Measurements from ENCODE around the gene NDNF. TPM values are rescaled to one million over a fixed set of nuclear protein-coding genes. Genes with fewer than 3 reads are reported as not detected.

The NDNF gene
- total and polyA plus RNA-seq, 9 of the 15 experiments (the other 6 are each of a cell fraction or from before 2014, with no cell fraction given) = not detected

DNA sequence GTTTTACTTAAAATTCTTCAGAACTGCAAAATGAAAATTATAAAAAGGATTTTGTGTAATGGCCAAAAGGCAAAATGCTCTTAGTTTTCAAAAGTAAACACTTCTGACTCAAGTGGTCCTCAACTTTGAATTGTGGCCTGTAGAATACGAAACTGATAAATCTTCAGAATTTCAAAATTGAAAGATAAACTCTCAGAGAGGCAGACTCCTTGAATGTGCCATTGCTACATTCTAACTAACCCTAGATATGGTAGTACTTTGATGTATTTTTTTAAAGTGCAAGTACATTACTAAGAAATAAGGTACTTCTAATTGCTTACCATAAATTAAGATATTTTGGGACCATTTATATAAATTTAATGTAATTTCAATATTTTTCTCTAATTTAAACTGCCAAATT, 47.4 kb upstream of the NDNF start:
- Histone ChIP-seq H3K27ac (ENCODE audit: extremely low read depth, low read depth, low read length) (no peak overlapping the region), H3K36me3 (ENCODE audit: control insufficient read depth, insufficient read depth, low read length) (no peaks in the 10 kb centered on the region), H3K27me3 (ENCODE audit: control insufficient read depth in 2 of 2, insufficient read depth in 2 of 2, low read length in 2 of 2) (no peaks in the 10 kb centered on the region), H3K9me3 (replicated peaks; ENCODE audit: control insufficient read depth, insufficient read depth, low read depth, low read length) (no peaks in the 10 kb centered on the region; the same call in 1 of the 2 replicates), H3K4me1 (replicated peaks in 1 of 2; ENCODE audit: control insufficient read depth in 2 of 2, insufficient read depth in 2 of 2, low read length in 2 of 2) (no peaks in the 10 kb centered on the region), H3K9ac (ENCODE audit: insufficient read depth in 1 of 2, low read depth in 2 of 2, low read length in 2 of 2) (no peak overlapping the region), H3K4me2 (ENCODE audit: insufficient read depth, low read length) (no peak overlapping the region), H3K79me2 (ENCODE audit: control insufficient read depth, insufficient read depth, low read length) (no peaks in the 10 kb centered on the region), H3K4me3 (no peak overlapping the region), H4K20me1 (replicated peaks; ENCODE audit: control insufficient read depth, insufficient read depth, low read length) (no peaks in the 10 kb centered on the region), H3K9me1 (ENCODE audit: control insufficient read depth, insufficient read depth, low read length) (no peaks in the 10 kb centered on the region), H2AFZ (ENCODE audit: low read depth, low read length) (no peak overlapping the region)
- ChIA-PET POLR2A (no interaction called here), CTCF (ENCODE audit: low intra/inter-chr PET ratio) (no interaction called here)
- no peak for DNase-seq (ENCODE audit: extremely low read depth in 1 of 4, low spot score in 3 of 4)
- no peak for ATAC-seq
- intact Hi-C loops (cut with micrococcal nuclease) = no loop called here
- in situ Hi-C loops (cut with MboI) = no loop called here
- no peak for FAIRE-seq
- no TSS peak for BruUV-seq (replicated peaks)
- TF ChIP-seq, protein P1, sequence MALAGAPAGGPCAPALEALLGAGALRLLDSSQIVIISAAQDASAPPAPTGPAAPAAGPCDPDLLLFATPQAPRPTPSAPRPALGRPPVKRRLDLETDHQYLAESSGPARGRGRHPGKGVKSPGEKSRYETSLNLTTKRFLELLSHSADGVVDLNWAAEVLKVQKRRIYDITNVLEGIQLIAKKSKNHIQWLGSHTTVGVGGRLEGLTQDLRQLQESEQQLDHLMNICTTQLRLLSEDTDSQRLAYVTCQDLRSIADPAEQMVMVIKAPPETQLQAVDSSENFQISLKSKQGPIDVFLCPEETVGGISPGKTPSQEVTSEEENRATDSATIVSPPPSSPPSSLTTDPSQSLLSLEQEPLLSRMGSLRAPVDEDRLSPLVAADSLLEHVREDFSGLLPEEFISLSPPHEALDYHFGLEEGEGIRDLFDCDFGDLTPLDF (CRISPR knock-in tag; IDR thresholded peaks at IDR 0.05) = no peak
- TF ChIP-seq JUN (IDR thresholded peaks at IDR 0.05; ENCODE audit: borderline replicate concordance, low read depth, low read length) (no peak), JUN (CRISPR knock-in tag; IDR thresholded peaks at IDR 0.05; ENCODE audit: borderline replicate concordance) (no peak), GABPA (tag; conservative IDR thresholded peaks at IDR 0.05; ENCODE audit: low read depth) (no peak), ZNF274 (IDR thresholded peaks at IDR 0.05; ENCODE audit: borderline replicate concordance, low read depth, low read length) (no peak), ZNF311 (CRISPR knock-in tag; IDR thresholded peaks at IDR 0.05) (no peak), ZNF644 (tag; IDR thresholded peaks at IDR 0.05; ENCODE audit: low read depth) (no peak), ZFP30 (CRISPR knock-in tag; IDR thresholded peaks at IDR 0.05; ENCODE audit: borderline replicate concordance) (no peak)
- TF ChIP-seq, protein P2, sequence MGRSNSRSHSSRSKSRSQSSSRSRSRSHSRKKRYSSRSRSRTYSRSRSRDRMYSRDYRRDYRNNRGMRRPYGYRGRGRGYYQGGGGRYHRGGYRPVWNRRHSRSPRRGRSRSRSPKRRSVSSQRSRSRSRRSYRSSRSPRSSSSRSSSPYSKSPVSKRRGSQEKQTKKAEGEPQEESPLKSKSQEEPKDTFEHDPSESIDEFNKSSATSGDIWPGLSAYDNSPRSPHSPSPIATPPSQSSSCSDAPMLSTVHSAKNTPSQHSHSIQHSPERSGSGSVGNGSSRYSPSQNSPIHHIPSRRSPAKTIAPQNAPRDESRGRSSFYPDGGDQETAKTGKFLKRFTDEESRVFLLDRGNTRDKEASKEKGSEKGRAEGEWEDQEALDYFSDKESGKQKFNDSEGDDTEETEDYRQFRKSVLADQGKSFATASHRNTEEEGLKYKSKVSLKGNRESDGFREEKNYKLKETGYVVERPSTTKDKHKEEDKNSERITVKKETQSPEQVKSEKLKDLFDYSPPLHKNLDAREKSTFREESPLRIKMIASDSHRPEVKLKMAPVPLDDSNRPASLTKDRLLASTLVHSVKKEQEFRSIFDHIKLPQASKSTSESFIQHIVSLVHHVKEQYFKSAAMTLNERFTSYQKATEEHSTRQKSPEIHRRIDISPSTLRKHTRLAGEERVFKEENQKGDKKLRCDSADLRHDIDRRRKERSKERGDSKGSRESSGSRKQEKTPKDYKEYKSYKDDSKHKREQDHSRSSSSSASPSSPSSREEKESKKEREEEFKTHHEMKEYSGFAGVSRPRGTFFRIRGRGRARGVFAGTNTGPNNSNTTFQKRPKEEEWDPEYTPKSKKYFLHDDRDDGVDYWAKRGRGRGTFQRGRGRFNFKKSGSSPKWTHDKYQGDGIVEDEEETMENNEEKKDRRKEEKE (IDR thresholded peaks at IDR 0.05; ENCODE audit: borderline replicate concordance in 1 of 2, control insufficient read depth in 1 of 2, low read depth in 2 of 2, low read length in 1 of 2) = no peak
- TF ChIP-seq, protein P3, sequence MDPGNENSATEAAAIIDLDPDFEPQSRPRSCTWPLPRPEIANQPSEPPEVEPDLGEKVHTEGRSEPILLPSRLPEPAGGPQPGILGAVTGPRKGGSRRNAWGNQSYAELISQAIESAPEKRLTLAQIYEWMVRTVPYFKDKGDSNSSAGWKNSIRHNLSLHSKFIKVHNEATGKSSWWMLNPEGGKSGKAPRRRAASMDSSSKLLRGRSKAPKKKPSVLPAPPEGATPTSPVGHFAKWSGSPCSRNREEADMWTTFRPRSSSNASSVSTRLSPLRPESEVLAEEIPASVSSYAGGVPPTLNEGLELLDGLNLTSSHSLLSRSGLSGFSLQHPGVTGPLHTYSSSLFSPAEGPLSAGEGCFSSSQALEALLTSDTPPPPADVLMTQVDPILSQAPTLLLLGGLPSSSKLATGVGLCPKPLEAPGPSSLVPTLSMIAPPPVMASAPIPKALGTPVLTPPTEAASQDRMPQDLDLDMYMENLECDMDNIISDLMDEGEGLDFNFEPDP (CRISPR knock-in tag; IDR thresholded peaks at IDR 0.05) = no peak
- TF ChIP-seq, protein P4, sequence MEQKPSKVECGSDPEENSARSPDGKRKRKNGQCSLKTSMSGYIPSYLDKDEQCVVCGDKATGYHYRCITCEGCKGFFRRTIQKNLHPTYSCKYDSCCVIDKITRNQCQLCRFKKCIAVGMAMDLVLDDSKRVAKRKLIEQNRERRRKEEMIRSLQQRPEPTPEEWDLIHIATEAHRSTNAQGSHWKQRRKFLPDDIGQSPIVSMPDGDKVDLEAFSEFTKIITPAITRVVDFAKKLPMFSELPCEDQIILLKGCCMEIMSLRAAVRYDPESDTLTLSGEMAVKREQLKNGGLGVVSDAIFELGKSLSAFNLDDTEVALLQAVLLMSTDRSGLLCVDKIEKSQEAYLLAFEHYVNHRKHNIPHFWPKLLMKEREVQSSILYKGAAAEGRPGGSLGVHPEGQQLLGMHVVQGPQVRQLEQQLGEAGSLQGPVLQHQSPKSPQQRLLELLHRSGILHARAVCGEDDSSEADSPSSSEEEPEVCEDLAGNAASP (IDR thresholded peaks at IDR 0.05) = no peak
- TF ChIP-seq, protein P5, sequence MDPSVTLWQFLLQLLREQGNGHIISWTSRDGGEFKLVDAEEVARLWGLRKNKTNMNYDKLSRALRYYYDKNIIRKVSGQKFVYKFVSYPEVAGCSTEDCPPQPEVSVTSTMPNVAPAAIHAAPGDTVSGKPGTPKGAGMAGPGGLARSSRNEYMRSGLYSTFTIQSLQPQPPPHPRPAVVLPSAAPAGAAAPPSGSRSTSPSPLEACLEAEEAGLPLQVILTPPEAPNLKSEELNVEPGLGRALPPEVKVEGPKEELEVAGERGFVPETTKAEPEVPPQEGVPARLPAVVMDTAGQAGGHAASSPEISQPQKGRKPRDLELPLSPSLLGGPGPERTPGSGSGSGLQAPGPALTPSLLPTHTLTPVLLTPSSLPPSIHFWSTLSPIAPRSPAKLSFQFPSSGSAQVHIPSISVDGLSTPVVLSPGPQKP (CRISPR knock-in tag; IDR thresholded peaks at IDR 0.05) = no peak
- WGBS (ENCODE audit: insufficient coverage, low coverage, missing lambda C conversion rate) = 0% methylated on average over 1 of the region's 1 CpG

Measured in K562 (cell line).